IPS-18a (cell line): ENCODE measurements around the gene POTEI.
"Not testable (repeated sequence)": the region's sequence is repeated elsewhere in the genome, so short reads cannot be mapped to it uniquely, and the experiment has no call there.

ENCODE experiments used
- H3K27ac ChIP-seq: one replicate; pipeline ENCODE4 v1.5.1; 2013; ENCODE audit warnings: low read length
- H3K27me3 ChIP-seq: one replicate; pipeline ENCODE4 v1.6.1; 2013; ENCODE audit warnings: mild to moderate bottlenecking, low read length; ENCODE audit not compliant: control insufficient read depth, insufficient read depth
- H3K36me3 ChIP-seq: one replicate; pipeline ENCODE4 v1.6.1; 2013; ENCODE audit warnings: low read depth, low read length; ENCODE audit not compliant: control insufficient read depth
- H3K4me1 ChIP-seq: one replicate; pipeline ENCODE4 v1.6.1; 2013; ENCODE audit warnings: low read depth, low read length; ENCODE audit not compliant: control insufficient read depth
- H3K4me3 ChIP-seq: one replicate; pipeline ENCODE4 v1.5.1; 2013; ENCODE audit warnings: low read length
- H3K9ac ChIP-seq: one replicate; pipeline ENCODE4 v1.6.1; 2013; ENCODE audit warnings: mild to moderate bottlenecking, low read length, moderate library complexity
- H3K9me3 ChIP-seq: one replicate; pipeline ENCODE4 v1.6.1; 2013; ENCODE audit warnings: low read depth, low read length; ENCODE audit not compliant: control insufficient read depth

POTEI gene

GRCh38 chr2:130453955-130454711 is 55.0 kb downstream of the POTEI start:
- H3K4me1 ChIP-seq, H3K36me3 ChIP-seq, H3K4me3 ChIP-seq, H3K27ac ChIP-seq, H3K9me3 ChIP-seq, H3K9ac ChIP-seq, H3K27me3 ChIP-seq: not testable (repeated sequence)

DNA sequence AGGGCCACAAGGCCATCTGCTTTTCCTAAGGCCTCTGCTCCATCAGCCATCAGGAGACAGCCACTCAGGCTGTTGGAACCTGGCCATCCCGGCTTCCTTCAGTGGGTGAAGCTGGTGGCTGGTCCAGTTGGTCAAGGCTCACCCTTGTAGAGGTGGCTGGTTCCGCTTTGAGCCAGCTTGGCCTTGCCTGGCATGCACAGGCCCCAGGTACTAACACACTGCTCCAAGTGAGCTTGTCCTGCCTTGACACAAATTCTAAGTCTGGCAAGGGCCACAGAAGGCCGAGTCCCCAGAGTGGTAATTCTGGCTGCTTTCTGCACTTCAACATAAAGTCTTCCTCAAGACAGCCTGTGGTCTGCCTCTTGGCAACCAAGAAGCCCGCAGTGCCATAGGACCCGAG is 56.2 kb downstream of the POTEI start:
- H3K36me3 ChIP-seq, H3K4me1 ChIP-seq, H3K27ac ChIP-seq, H3K4me3 ChIP-seq, H3K9me3 ChIP-seq, H3K27me3 ChIP-seq, H3K9ac ChIP-seq: not testable (repeated sequence)

- not testable (repeated sequence) for H3K4me3 ChIP-seq, H3K27ac ChIP-seq, H3K4me1 ChIP-seq, H3K27me3 ChIP-seq, H3K36me3 ChIP-seq, H3K9ac ChIP-seq, H3K9me3 ChIP-seq
Observed at GRCh38 chr2:130451823-130452222, 57.3 kb downstream of the POTEI start.

DNA sequence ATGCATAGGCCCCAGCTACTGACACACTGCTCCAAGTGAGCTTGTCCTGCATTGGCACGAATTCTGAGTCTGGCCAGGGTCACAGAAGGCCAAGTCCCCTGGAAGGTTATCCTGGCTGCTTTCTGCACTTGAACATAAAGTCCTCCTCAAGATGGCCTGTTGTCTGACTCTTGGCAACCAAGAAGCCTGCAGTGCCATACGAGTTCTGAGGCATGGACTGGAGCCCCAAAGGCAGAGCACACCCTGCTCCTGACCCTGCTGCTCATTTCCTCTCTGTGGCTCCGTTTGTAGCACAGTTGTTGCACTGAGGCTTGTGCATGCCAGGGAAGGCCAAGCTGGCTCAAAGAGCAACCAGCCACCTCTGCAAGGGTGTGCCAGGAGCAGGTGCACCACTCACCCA is 57.9 kb downstream of the POTEI start:
- H3K27ac ChIP-seq, H3K4me3 ChIP-seq, H3K36me3 ChIP-seq: not testable (repeated sequence)

GRCh38 chr2:130450366-130450765 is 58.8 kb downstream of the POTEI start:
- H3K4me3 ChIP-seq, H3K9me3 ChIP-seq, H3K4me1 ChIP-seq, H3K36me3 ChIP-seq, H3K9ac ChIP-seq, H3K27ac ChIP-seq, H3K27me3 ChIP-seq: not testable (repeated sequence)

More for the DNA sequence above, 57.9 kb downstream of the POTEI start:
- not testable (repeated sequence) for H3K4me1 ChIP-seq, H3K9ac ChIP-seq, H3K9me3 ChIP-seq, H3K27me3 ChIP-seq

GRCh38 chr2:130427631-130428030 is 81.5 kb downstream of the POTEI start:
- not testable (repeated sequence) for H3K27ac ChIP-seq, H3K4me1 ChIP-seq, H3K9ac ChIP-seq, H3K36me3 ChIP-seq, H3K27me3 ChIP-seq, H3K9me3 ChIP-seq
- peak overlapping the region; percentile 30 for H3K4me3 ChIP-seq

DNA sequence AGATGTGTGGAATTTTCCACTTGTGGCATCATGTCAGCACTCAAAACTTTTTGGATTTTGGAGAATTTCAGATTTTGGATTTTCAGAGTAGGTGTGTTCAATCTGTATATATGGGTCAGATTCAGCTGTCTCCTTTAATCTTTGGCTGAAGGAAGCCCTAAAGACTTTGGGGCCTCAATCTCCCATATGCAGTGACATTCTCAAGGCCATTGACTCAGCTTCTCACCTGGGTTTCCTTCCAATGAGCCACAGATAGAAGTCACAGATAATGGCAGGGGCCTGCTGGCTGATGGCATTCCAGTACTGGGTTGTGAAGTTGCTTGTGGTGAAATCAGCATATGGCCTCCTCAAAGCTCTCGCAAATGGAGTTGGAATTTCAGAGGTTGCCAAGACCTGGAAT is 90.3 kb downstream of the POTEI start:
- not testable (repeated sequence) for H3K4me3 ChIP-seq, H3K27ac ChIP-seq, H3K9me3 ChIP-seq, H3K36me3 ChIP-seq, H3K27me3 ChIP-seq, H3K9ac ChIP-seq, H3K4me1 ChIP-seq

- not testable (repeated sequence) for H3K4me3 ChIP-seq, H3K36me3 ChIP-seq, H3K4me1 ChIP-seq, H3K27me3 ChIP-seq, H3K9me3 ChIP-seq, H3K27ac ChIP-seq, H3K9ac ChIP-seq
Observed at GRCh38 chr2:130416693-130417092, 92.4 kb downstream of the POTEI start.
